ENCODE measurements around the gene CCDC134.

CCDC134 gene

DNA sequence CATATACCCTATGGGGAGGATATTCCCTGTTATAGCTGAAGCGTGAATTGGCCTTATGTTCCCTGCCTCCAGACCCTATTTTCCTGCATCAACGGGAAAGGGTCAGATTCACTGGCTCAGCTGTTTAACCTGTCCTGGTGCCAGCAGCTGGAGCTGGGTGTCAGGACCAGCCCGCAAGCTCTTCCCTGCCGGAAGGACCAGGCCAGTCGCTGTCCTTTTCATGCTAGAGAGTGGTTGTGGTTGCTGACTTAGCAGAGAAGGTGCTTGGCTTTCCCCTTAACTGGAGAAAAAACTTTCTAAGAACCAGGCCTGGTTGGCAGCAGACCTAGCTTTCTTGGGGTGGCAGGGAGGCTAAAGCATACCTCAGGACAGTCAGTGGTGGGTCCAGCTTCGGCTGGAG is 27.2 kb downstream of the CCDC134 start:
- WGBS, result 97% methylated on average over 6 of the region's 6 CpGs
- no peaks in the 10 kb centered on the region for H3K9me3 ChIP-seq (ENCODE audit: control insufficient read depth, low read length)

DNA sequence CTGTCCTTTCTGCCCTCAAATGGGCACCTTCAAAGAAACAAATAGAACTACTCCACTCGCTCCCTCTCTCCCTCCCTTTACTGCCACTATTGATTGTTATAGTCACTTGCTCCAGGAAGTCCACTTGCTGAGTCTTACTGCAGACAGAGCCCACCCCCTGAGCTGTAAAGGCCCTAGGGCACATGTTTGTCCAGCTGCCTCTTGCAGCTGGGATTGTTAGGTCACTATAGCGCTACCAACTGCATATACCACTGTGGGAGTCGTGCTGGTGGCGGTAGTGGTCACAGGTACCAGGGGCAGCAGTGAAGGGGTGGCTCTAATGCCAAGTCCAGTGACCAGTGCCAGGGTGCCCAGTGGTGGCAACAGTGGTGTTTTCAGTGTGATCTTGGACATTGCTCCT is 28.0 kb downstream of the CCDC134 start:
- Histone ChIP-seq H3K9me3 (ENCODE audit: control insufficient read depth, low read length) (no peaks in the 10 kb centered on the region), H3K4me1 (ENCODE audit: control insufficient read depth, insufficient read depth, low read depth, low read length) (peaks cover 31% of the 10 kb centered on the region), H3K4ac (ENCODE audit: low read depth in 1 of 2, low read length in 2 of 2) (peak overlapping the region in 1 of 2 experiments; percentile 1), H3K18ac (ENCODE audit: low read depth in 1 of 2, low read length in 2 of 2) (peak overlapping the region in 1 of 2 experiments; percentile 73), H3K4me3 (ENCODE audit: insufficient read depth in 1 of 2, low read depth in 1 of 2, low read length in 2 of 2) (no peak overlapping the region), H3K14ac (ENCODE audit: low read length in 2 of 2) (no peak overlapping the region), H4K91ac (ENCODE audit: low read length) (no peak overlapping the region), H2AFZ (ENCODE audit: low read depth, low read length) (no peak overlapping the region), H3K9ac (ENCODE audit: low read length) (no peak overlapping the region), H2AK5ac (ENCODE audit: low read length, severe bottlenecking) (peak overlapping the region; percentile 12), H2BK12ac (ENCODE audit: low read length in 2 of 2) (peak overlapping the region in 1 of 2 experiments; percentile 87), H2BK120ac (ENCODE audit: low read depth, low read length) (no peak overlapping the region), H3K27ac (ENCODE audit: low read length, poor library complexity, severe bottlenecking) (no peak overlapping the region), H4K8ac (ENCODE audit: low read length) (no peak overlapping the region), H2BK5ac (ENCODE audit: low read depth, low read length, poor library complexity, severe bottlenecking) (no peak overlapping the region), H3K4me2 (ENCODE audit: low read length, poor library complexity, severe bottlenecking) (no peak overlapping the region), H3K36me3 (ENCODE audit: control insufficient read depth in 1 of 2, insufficient read depth in 2 of 2, low read depth in 1 of 2, low read length in 2 of 2) (peaks cover 0 to 18% of the 10 kb centered on the region in 2 experiments), H3K23ac (ENCODE audit: low read length in 2 of 2) (no peak overlapping the region), H3K27me3 (ENCODE audit: control insufficient read depth in 1 of 2, insufficient read depth in 1 of 2, low read length in 2 of 2) (no peaks in the 10 kb centered on the region), H2BK15ac (ENCODE audit: low read depth, poor library complexity, severe bottlenecking) (no peak overlapping the region), H3K79me1 (replicated peaks; ENCODE audit: low read length, poor library complexity, severe bottlenecking) (peaks cover 9% of the 10 kb centered on the region)
- 94% methylated on average over 4 of the region's 4 CpGs for WGBS
- no peak for DNase-seq

More for the DNA sequence above, 27.2 kb downstream of the CCDC134 start:
- H3K14ac ChIP-seq (ENCODE audit: low read length in 2 of 2), result no peak overlapping the region
- no peak overlapping the region for H3K4me3 ChIP-seq (ENCODE audit: insufficient read depth in 1 of 2, low read depth in 1 of 2, low read length in 2 of 2)
- no peak overlapping the region for H4K8ac ChIP-seq (ENCODE audit: low read length)
- H2BK15ac ChIP-seq (ENCODE audit: low read depth, poor library complexity, severe bottlenecking), result no peak overlapping the region
- no peak overlapping the region for H3K27ac ChIP-seq (ENCODE audit: low read length, poor library complexity, severe bottlenecking)
- H3K4me1 ChIP-seq (ENCODE audit: control insufficient read depth, insufficient read depth, low read depth, low read length), result peaks cover 30% of the 10 kb centered on the region
- no peak overlapping the region for H2AFZ ChIP-seq (ENCODE audit: low read depth, low read length)
- no peak overlapping the region for H4K91ac ChIP-seq (ENCODE audit: low read length)
- H3K4me2 ChIP-seq (ENCODE audit: low read length, poor library complexity, severe bottlenecking), result no peak overlapping the region
- H3K18ac ChIP-seq (ENCODE audit: low read depth in 1 of 2, low read length in 2 of 2), result no peak overlapping the region
- H3K23ac ChIP-seq (ENCODE audit: low read length in 2 of 2), result no peak overlapping the region
- no peak overlapping the region for H2AK5ac ChIP-seq (ENCODE audit: low read length, severe bottlenecking)
- no peaks in the 10 kb centered on the region for H3K27me3 ChIP-seq (ENCODE audit: control insufficient read depth in 1 of 2, insufficient read depth in 1 of 2, low read length in 2 of 2)
- no peak overlapping the region for H2BK5ac ChIP-seq (ENCODE audit: low read depth, low read length, poor library complexity, severe bottlenecking)
- no peak for DNase-seq
- H2BK12ac ChIP-seq (ENCODE audit: low read length in 2 of 2), result peak overlapping the region in 1 of 2 experiments; percentile 79
- H3K9ac ChIP-seq (ENCODE audit: low read length), result no peak overlapping the region
- H2BK120ac ChIP-seq (ENCODE audit: low read depth, low read length), result no peak overlapping the region
- H3K79me1 ChIP-seq (replicated peaks; ENCODE audit: low read length, poor library complexity, severe bottlenecking), result peaks cover 9% of the 10 kb centered on the region
- H3K36me3 ChIP-seq (ENCODE audit: control insufficient read depth in 1 of 2, insufficient read depth in 2 of 2, low read depth in 1 of 2, low read length in 2 of 2), result peaks cover 0 to 18% of the 10 kb centered on the region in 2 experiments
- H3K4ac ChIP-seq (ENCODE audit: low read depth in 1 of 2, low read length in 2 of 2), result peak overlapping the region in 1 of 2 experiments; percentile 24

DNA sequence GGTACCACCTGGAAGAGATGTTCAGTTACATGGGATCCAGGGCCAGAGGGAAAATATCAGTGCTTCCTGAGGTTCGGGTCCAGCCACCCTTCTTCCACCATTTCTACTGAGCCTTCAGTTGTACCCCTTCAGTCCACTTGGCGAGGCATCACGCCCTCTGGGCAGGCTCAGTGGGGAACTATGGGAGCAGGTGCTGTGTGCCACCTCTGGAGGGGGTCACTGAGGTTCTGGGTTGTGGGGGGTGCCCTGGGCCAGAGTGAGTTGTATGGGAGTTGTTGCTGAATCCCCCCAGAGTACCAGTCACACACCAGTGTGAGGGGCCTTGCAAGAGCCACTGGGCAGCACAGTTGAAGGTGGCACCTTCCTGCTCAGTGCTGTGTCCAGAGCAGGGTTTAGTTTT is 29.7 kb downstream of the CCDC134 start:
- Histone ChIP-seq H3K79me1 (replicated peaks; ENCODE audit: low read length, poor library complexity, severe bottlenecking) (peaks cover 4% of the 10 kb centered on the region), H2BK15ac (ENCODE audit: low read depth, poor library complexity, severe bottlenecking) (peak overlapping the region; percentile 29), H3K23ac (ENCODE audit: low read length in 2 of 2) (no peak overlapping the region), H3K4me1 (ENCODE audit: control insufficient read depth, insufficient read depth, low read depth, low read length) (peaks cover 22% of the 10 kb centered on the region), H2BK5ac (ENCODE audit: low read depth, low read length, poor library complexity, severe bottlenecking) (no peak overlapping the region), H3K36me3 (ENCODE audit: control insufficient read depth in 1 of 2, insufficient read depth in 2 of 2, low read depth in 1 of 2, low read length in 2 of 2) (peaks cover 2 to 15% of the 10 kb centered on the region in 2 experiments), H3K4ac (ENCODE audit: low read depth in 1 of 2, low read length in 2 of 2) (peak overlapping the region; percentile 47 to 81), H3K27me3 (ENCODE audit: control insufficient read depth in 1 of 2, insufficient read depth in 1 of 2, low read length in 2 of 2) (no peaks in the 10 kb centered on the region), H3K14ac (ENCODE audit: low read length in 2 of 2) (no peak overlapping the region), H4K91ac (ENCODE audit: low read length) (no peak overlapping the region), H3K4me2 (ENCODE audit: low read length, poor library complexity, severe bottlenecking) (no peak overlapping the region), H3K9ac (ENCODE audit: low read length) (no peak overlapping the region), H3K4me3 (ENCODE audit: insufficient read depth in 1 of 2, low read depth in 1 of 2, low read length in 2 of 2) (no peak overlapping the region), H2AK5ac (ENCODE audit: low read length, severe bottlenecking) (peak overlapping the region; percentile 29), H4K8ac (ENCODE audit: low read length) (no peak overlapping the region), H3K27ac (ENCODE audit: low read length, poor library complexity, severe bottlenecking) (no peak overlapping the region), H3K9me3 (ENCODE audit: control insufficient read depth, low read length) (no peaks in the 10 kb centered on the region), H2BK120ac (ENCODE audit: low read depth, low read length) (no peak overlapping the region), H2BK12ac (ENCODE audit: low read length in 2 of 2) (peak overlapping the region; percentile 86 to 94), H3K18ac (ENCODE audit: low read depth in 1 of 2, low read length in 2 of 2) (peak overlapping the region in 1 of 2 experiments; percentile 28), H2AFZ (ENCODE audit: low read depth, low read length) (no peak overlapping the region)
- 100% methylated on average over 2 of the region's 3 CpGs for WGBS
- DNase-seq, result no peak

- Histone ChIP-seq H3K27ac (ENCODE audit: low read length, poor library complexity, severe bottlenecking) (no peak overlapping the region), H2AFZ (ENCODE audit: low read depth, low read length) (no peak overlapping the region), H3K79me1 (replicated peaks; ENCODE audit: low read length, poor library complexity, severe bottlenecking) (no peaks in the 10 kb centered on the region), H3K4me3 (ENCODE audit: insufficient read depth in 1 of 2, low read depth in 1 of 2, low read length in 2 of 2) (no peak overlapping the region), H3K27me3 (ENCODE audit: control insufficient read depth in 1 of 2, insufficient read depth in 1 of 2, low read length in 2 of 2) (no peaks in the 10 kb centered on the region), H3K4me2 (ENCODE audit: low read length, poor library complexity, severe bottlenecking) (no peak overlapping the region), H3K14ac (ENCODE audit: low read length in 2 of 2) (no peak overlapping the region), H3K23ac (ENCODE audit: low read length in 2 of 2) (no peak overlapping the region), H2BK12ac (ENCODE audit: low read length in 2 of 2) (peak overlapping the region; percentile 0 to 93), H2BK15ac (ENCODE audit: low read depth, poor library complexity, severe bottlenecking) (no peak overlapping the region), H4K91ac (ENCODE audit: low read length) (peak overlapping the region; percentile 2), H4K8ac (ENCODE audit: low read length) (no peak overlapping the region), H3K9me3 (ENCODE audit: control insufficient read depth, low read length) (no peaks in the 10 kb centered on the region), H3K4me1 (ENCODE audit: control insufficient read depth, insufficient read depth, low read depth, low read length) (peaks cover 17% of the 10 kb centered on the region), H2BK5ac (ENCODE audit: low read depth, low read length, poor library complexity, severe bottlenecking) (no peak overlapping the region), H2BK120ac (ENCODE audit: low read depth, low read length) (no peak overlapping the region), H2AK5ac (ENCODE audit: low read length, severe bottlenecking) (no peak overlapping the region), H3K9ac (ENCODE audit: low read length) (no peak overlapping the region), H3K18ac (ENCODE audit: low read depth in 1 of 2, low read length in 2 of 2) (peak overlapping the region; percentile 0 to 75), H3K36me3 (ENCODE audit: control insufficient read depth in 1 of 2, insufficient read depth in 2 of 2, low read depth in 1 of 2, low read length in 2 of 2) (peaks cover 7 to 9% of the 10 kb centered on the region in 2 experiments), H3K4ac (ENCODE audit: low read depth in 1 of 2, low read length in 2 of 2) (peak overlapping the region in 1 of 2 experiments; percentile 91)
- peak; percentile 37 for DNase-seq
- 89% methylated on average over 6 of the region's 6 CpGs for WGBS
Observed at GRCh38 chr22:41831383-41831782, 30.9 kb downstream of the CCDC134 start.

Data from mesenchymal stem cell (in vitro differentiated cells and primary cell).